ENCODE measurements around the gene ARHGAP25. TPM values are rescaled to one million over a fixed set of nuclear protein-coding genes. Genes with fewer than 3 reads are reported as not detected.
"Not testable (repeated sequence)": the region's sequence is repeated elsewhere in the genome, so short reads cannot be mapped to it uniquely, and the experiment has no call there.

ARHGAP25 gene
- total RNA-seq, 1 donor from 2014 or later, result 0.08 TPM

GRCh38 chr2:68798569-68798968, 64.0 kb downstream of the ARHGAP25 start:
- H3K4me3 ChIP-seq (ENCODE audit: low read depth, low read length), result no peak overlapping the region
- H3K27me3 ChIP-seq (ENCODE audit: control insufficient read depth, insufficient read depth, low read length), result no peaks in the 10 kb centered on the region
- TF ChIP-seq CTCF (IDR thresholded peaks at IDR 0.05; ENCODE audit: insufficient read depth, low read length, poor library complexity, severe bottlenecking), result no peak
- no peak for DNase-seq (ENCODE audit: low read depth)
- no peaks in the 10 kb centered on the region for H3K36me3 ChIP-seq (ENCODE audit: control insufficient read depth, insufficient read depth, low read length)

GRCh38 chr2:68799140-68800026, 64.8 kb downstream of the ARHGAP25 start:
- no peaks in the 10 kb centered on the region for H3K27me3 ChIP-seq (ENCODE audit: control insufficient read depth, insufficient read depth, low read length)
- no peak for TF ChIP-seq CTCF (IDR thresholded peaks at IDR 0.05; ENCODE audit: insufficient read depth, low read length, poor library complexity, severe bottlenecking)
- no peak overlapping the region for H3K4me3 ChIP-seq (ENCODE audit: low read depth, low read length)
- no peaks in the 10 kb centered on the region for H3K36me3 ChIP-seq (ENCODE audit: control insufficient read depth, insufficient read depth, low read length)
- DNase-seq (ENCODE audit: low read depth), result no peak

GRCh38 chr2:68800027-68800401, 65.4 kb downstream of the ARHGAP25 start:
- Histone ChIP-seq H3K36me3 (ENCODE audit: control insufficient read depth, insufficient read depth, low read length) (no peaks in the 10 kb centered on the region), H3K4me3 (ENCODE audit: low read depth, low read length) (no peak overlapping the region), H3K27me3 (ENCODE audit: control insufficient read depth, insufficient read depth, low read length) (no peaks in the 10 kb centered on the region)
- TF ChIP-seq CTCF (IDR thresholded peaks at IDR 0.05; ENCODE audit: insufficient read depth, low read length, poor library complexity, severe bottlenecking), result no peak
- DNase-seq (ENCODE audit: low read depth), result no peak

GRCh38 chr2:68800517-68800916, 65.9 kb downstream of the ARHGAP25 start:
- Histone ChIP-seq H3K36me3 (ENCODE audit: control insufficient read depth, insufficient read depth, low read length) (no peaks in the 10 kb centered on the region), H3K27me3 (ENCODE audit: control insufficient read depth, insufficient read depth, low read length) (no peaks in the 10 kb centered on the region), H3K4me3 (ENCODE audit: low read depth, low read length) (no peak overlapping the region)
- no peak for TF ChIP-seq CTCF (IDR thresholded peaks at IDR 0.05; ENCODE audit: insufficient read depth, low read length, poor library complexity, severe bottlenecking)
- no peak for DNase-seq (ENCODE audit: low read depth)

GRCh38 chr2:68802161-68802560, 67.5 kb downstream of the ARHGAP25 start:
- H3K36me3 ChIP-seq (ENCODE audit: control insufficient read depth, insufficient read depth, low read length); H3K4me3 ChIP-seq (ENCODE audit: low read depth, low read length); DNase-seq (ENCODE audit: low read depth); H3K27me3 ChIP-seq (ENCODE audit: control insufficient read depth, insufficient read depth, low read length): not testable (repeated sequence)

GRCh38 chr2:68805025-68805424, 70.4 kb downstream of the ARHGAP25 start:
- no peak for DNase-seq (ENCODE audit: low read depth)
- TF ChIP-seq CTCF (IDR thresholded peaks at IDR 0.05; ENCODE audit: insufficient read depth, low read length, poor library complexity, severe bottlenecking), result no peak
- no peaks in the 10 kb centered on the region for H3K27me3 ChIP-seq (ENCODE audit: control insufficient read depth, insufficient read depth, low read length)
- H3K4me3 ChIP-seq (ENCODE audit: low read depth, low read length), result no peak overlapping the region
- no peaks in the 10 kb centered on the region for H3K36me3 ChIP-seq (ENCODE audit: control insufficient read depth, insufficient read depth, low read length)
